Measurements from ENCODE around the gene PSG1. TPM values are rescaled to one million over a fixed set of nuclear protein-coding genes. Genes with fewer than 3 reads are reported as not detected.
A peak's percentile ranks its signal among the peaks of the same experiment; 100 is the strongest.
"Not testable (repeated sequence)": the region's sequence is repeated elsewhere in the genome, so short reads cannot be mapped to it uniquely, and the experiment has no call there.

The PSG1 gene
- total and polyA plus RNA-seq, 4 donors = not detected

DNA sequence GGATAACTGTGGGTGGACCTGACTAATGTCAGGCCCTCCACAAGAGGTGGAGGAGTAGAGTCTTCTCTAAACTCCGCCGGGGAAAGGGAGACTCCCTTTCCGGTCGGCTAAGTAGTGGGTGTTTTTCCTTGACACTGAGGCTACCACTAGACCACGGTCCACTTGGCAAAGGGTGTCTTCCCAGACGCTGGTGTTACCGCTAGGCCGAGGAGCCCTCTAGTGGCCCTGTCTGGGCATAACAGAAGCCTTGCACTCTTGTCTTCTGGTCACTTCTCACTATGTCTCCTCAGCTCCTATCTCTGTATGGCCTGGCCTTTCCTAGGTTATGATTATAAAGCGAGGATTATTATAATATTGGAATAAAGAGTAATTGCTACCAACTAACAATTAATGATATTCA is 43.6 kb upstream of the PSG1 start:
- not testable (repeated sequence) for H3K27ac ChIP-seq (ENCODE audit: low read depth in 1 of 2, low read length in 2 of 2); DNase-seq (ENCODE audit: low spot score); H3K9me3 ChIP-seq (ENCODE audit: control insufficient read depth in 4 of 4, low read length in 3 of 4); H3K4me3 ChIP-seq (ENCODE audit: low read depth in 1 of 3, low read length in 3 of 3); H3K4me1 ChIP-seq (ENCODE audit: control insufficient read depth in 4 of 4, insufficient read depth in 4 of 4, low read length in 3 of 4); H3K9ac ChIP-seq (ENCODE audit: low read depth in 1 of 2, low read length in 2 of 2); H3K27me3 ChIP-seq (ENCODE audit: control insufficient read depth in 4 of 4, insufficient read depth in 4 of 4, low read length in 3 of 4); H3K36me3 ChIP-seq (ENCODE audit: control insufficient read depth in 4 of 4, insufficient read depth in 3 of 4, low read depth in 1 of 4, low read length in 3 of 4)
- 42% methylated on average over 9 of the region's 9 CpGs for WGBS
- TF ChIP-seq RAD21 (IDR thresholded peaks at IDR 0.05) (peak in 1 of 2 donors; percentile 40), CTCF (IDR thresholded peaks at IDR 0.05; ENCODE audit: low read depth, low read length, missing input control) (peak; percentile 36)

GRCh38 chr19:42920971-42921370 is 41.5 kb upstream of the PSG1 start:
- H3K9me3 ChIP-seq (ENCODE audit: control insufficient read depth in 4 of 4, low read length in 3 of 4); H3K27me3 ChIP-seq (ENCODE audit: control insufficient read depth in 4 of 4, insufficient read depth in 4 of 4, low read length in 3 of 4); H3K4me3 ChIP-seq (ENCODE audit: low read depth in 1 of 3, low read length in 3 of 3); H3K36me3 ChIP-seq (ENCODE audit: control insufficient read depth in 4 of 4, insufficient read depth in 3 of 4, low read depth in 1 of 4, low read length in 3 of 4); DNase-seq (ENCODE audit: low spot score); H3K27ac ChIP-seq (ENCODE audit: low read depth in 1 of 2, low read length in 2 of 2); H3K9ac ChIP-seq (ENCODE audit: low read depth in 1 of 2, low read length in 2 of 2); H3K4me1 ChIP-seq (ENCODE audit: control insufficient read depth in 4 of 4, insufficient read depth in 4 of 4, low read length in 3 of 4): not testable (repeated sequence)

GRCh38 chr19:42919757-42920079 is 40.2 kb upstream of the PSG1 start:
- no peak overlapping the region for H3K27ac ChIP-seq (ENCODE audit: low read depth in 1 of 2, low read length in 2 of 2)
- H3K9me3 ChIP-seq (ENCODE audit: control insufficient read depth in 4 of 4, low read length in 3 of 4) = no peaks in the 10 kb centered on the region
- H3K36me3 ChIP-seq (ENCODE audit: control insufficient read depth in 4 of 4, insufficient read depth in 3 of 4, low read depth in 1 of 4, low read length in 3 of 4) = no peaks in the 10 kb centered on the region
- WGBS = 12% methylated on average over 3 of the region's 3 CpGs
- no peak overlapping the region for H3K4me3 ChIP-seq (ENCODE audit: low read depth in 1 of 3, low read length in 3 of 3)
- TF ChIP-seq FOXA2 (IDR thresholded peaks at IDR 0.05) (no peak), ZBTB33 (IDR thresholded peaks at IDR 0.05) (no peak), NR2F2 (IDR thresholded peaks at IDR 0.05) (no peak), HNF4A (conservative IDR thresholded peaks at IDR 0.05) (no peak), EGR1 (IDR thresholded peaks at IDR 0.05; ENCODE audit: low read depth in 2 of 2) (no peak), YY1 (IDR thresholded peaks at IDR 0.05) (no peak), RXRA (IDR thresholded peaks at IDR 0.05) (no peak)
- H3K4me1 ChIP-seq (ENCODE audit: control insufficient read depth in 4 of 4, insufficient read depth in 4 of 4, low read length in 3 of 4) = no peaks in the 10 kb centered on the region
- no peak for DNase-seq (ENCODE audit: low spot score)
- no peaks in the 10 kb centered on the region for H3K27me3 ChIP-seq (ENCODE audit: control insufficient read depth in 4 of 4, insufficient read depth in 4 of 4, low read length in 3 of 4)
- no peak overlapping the region for H3K9ac ChIP-seq (ENCODE audit: low read depth in 1 of 2, low read length in 2 of 2)

DNA sequence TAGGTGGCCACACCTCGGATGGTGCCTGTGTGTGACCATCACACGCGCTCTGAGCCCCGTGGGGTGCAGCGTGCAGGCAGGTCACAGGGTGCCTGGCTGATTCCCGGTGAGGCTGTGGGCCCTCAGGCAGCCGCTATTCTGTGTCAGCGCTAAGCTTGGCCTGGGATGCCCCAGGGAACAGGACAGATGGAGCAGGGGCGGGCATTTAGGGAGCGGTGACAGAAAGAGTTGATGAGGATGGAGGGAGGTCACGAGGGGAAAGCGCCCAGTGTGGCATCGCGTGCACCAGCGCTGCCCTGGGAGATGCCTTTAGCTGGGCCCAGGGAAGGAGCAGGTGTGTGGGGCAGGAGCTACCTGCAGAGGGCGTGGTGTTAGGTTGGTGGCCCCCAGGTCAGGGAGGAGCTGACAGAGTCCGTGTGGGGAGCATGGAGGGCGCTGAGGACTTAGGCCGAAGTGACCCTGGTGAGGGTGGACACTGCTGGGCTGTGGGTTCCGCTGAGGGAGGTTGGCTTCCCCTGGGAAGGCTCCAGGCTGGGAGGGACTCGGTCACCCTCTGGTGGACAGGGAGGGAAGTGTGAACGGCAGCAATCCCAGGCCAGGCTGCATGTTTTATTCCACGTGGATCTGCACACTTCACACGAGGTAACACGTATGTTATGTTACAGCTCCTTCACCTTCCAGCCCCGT is 39.7 kb upstream of the PSG1 start:
- not testable (repeated sequence) for H3K9me3 ChIP-seq (ENCODE audit: control insufficient read depth in 4 of 4, low read length in 3 of 4); H3K4me1 ChIP-seq (ENCODE audit: control insufficient read depth in 4 of 4, insufficient read depth in 4 of 4, low read length in 3 of 4); H3K4me3 ChIP-seq (ENCODE audit: low read depth in 1 of 3, low read length in 3 of 3); H3K9ac ChIP-seq (ENCODE audit: low read depth in 1 of 2, low read length in 2 of 2); DNase-seq (ENCODE audit: low spot score); H3K27ac ChIP-seq (ENCODE audit: low read depth in 1 of 2, low read length in 2 of 2); H3K36me3 ChIP-seq (ENCODE audit: control insufficient read depth in 4 of 4, insufficient read depth in 3 of 4, low read depth in 1 of 4, low read length in 3 of 4); H3K27me3 ChIP-seq (ENCODE audit: control insufficient read depth in 4 of 4, insufficient read depth in 4 of 4, low read length in 3 of 4)
- WGBS = 70% methylated on average over 26 of the region's 26 CpGs

GRCh38 chr19:42918377-42919069 is 39.0 kb upstream of the PSG1 start:
- not testable (repeated sequence) for H3K27me3 ChIP-seq (ENCODE audit: control insufficient read depth in 4 of 4, insufficient read depth in 4 of 4, low read length in 3 of 4); H3K9me3 ChIP-seq (ENCODE audit: control insufficient read depth in 4 of 4, low read length in 3 of 4); DNase-seq (ENCODE audit: low spot score); H3K9ac ChIP-seq (ENCODE audit: low read depth in 1 of 2, low read length in 2 of 2); H3K4me1 ChIP-seq (ENCODE audit: control insufficient read depth in 4 of 4, insufficient read depth in 4 of 4, low read length in 3 of 4); H3K36me3 ChIP-seq (ENCODE audit: control insufficient read depth in 4 of 4, insufficient read depth in 3 of 4, low read depth in 1 of 4, low read length in 3 of 4); H3K4me3 ChIP-seq (ENCODE audit: low read depth in 1 of 3, low read length in 3 of 3); H3K27ac ChIP-seq (ENCODE audit: low read depth in 1 of 2, low read length in 2 of 2)
- 79% methylated on average over 15 of the region's 15 CpGs for WGBS

DNA sequence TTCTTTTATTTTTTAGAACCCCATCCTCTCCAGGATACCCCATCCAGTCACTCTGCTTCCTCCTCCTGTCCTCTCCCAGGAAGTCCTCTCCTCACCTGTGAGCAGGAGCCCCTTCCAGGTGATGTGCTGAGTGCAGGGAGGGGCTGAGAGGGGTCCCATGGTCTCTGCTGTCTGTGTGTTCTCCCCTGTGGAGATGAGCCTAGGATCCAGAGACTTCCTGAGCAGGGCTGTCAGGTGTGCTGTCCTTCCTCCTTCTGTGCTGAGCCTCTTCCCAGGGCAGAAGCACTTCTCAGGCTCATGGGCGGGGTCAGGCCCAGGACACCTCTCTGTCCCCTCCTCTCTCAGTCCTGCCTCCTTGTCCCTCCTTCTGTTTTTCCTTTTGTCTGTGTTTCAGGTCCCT is 38.1 kb upstream of the PSG1 start, which contains the start of gene PSG6:
PSG6 (minus strand) TSS at position 261 of the 400 bp plus-strand sequence; CDS start at position 159, 102 bp downstream.
- not testable (repeated sequence) for DNase-seq (ENCODE audit: low spot score); H3K9me3 ChIP-seq (ENCODE audit: control insufficient read depth in 4 of 4, low read length in 3 of 4); H3K27me3 ChIP-seq (ENCODE audit: control insufficient read depth in 4 of 4, insufficient read depth in 4 of 4, low read length in 3 of 4); H3K36me3 ChIP-seq (ENCODE audit: control insufficient read depth in 4 of 4, insufficient read depth in 3 of 4, low read depth in 1 of 4, low read length in 3 of 4); H3K9ac ChIP-seq (ENCODE audit: low read depth in 1 of 2, low read length in 2 of 2); H3K4me1 ChIP-seq (ENCODE audit: control insufficient read depth in 4 of 4, insufficient read depth in 4 of 4, low read length in 3 of 4); H3K4me3 ChIP-seq (ENCODE audit: low read depth in 1 of 3, low read length in 3 of 3); H3K27ac ChIP-seq (ENCODE audit: low read depth in 1 of 2, low read length in 2 of 2)
- WGBS = 61% methylated on average over 1 of the region's 1 CpG

Measured in liver (tissue), 9 donors.